ENCODE data around the gene NAPA.

DNA sequence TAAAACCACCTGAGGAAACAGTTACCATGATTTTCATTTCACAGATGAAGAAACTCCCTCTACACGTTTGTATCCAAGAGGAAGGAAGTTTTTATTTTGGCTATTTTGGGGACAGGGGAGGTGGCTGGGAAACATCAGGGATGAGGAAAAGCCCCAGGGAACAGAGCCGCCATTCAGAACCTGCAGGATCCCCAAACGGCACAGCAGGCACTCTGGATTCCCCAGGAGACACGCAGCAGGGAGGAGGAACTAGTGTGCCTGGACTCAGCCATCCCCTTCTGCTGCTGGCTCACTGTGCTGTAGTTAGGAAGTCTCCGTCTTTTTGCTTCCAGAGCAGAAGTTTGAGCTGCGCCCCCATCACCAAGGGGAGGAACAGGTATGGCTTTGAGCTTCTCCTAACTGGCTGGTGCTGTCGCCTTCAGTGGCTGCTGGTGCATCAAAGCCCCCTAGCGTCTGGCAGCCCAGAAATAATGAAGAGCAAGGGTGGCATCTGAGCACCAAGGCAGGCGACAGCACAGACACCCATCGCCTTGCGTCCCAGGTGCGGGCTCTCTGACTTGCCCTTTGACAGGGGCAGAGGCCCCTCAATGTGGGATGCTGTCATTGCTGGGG, 4.2 kb downstream of the NAPA start:
- TF ChIP-seq, protein P1, sequence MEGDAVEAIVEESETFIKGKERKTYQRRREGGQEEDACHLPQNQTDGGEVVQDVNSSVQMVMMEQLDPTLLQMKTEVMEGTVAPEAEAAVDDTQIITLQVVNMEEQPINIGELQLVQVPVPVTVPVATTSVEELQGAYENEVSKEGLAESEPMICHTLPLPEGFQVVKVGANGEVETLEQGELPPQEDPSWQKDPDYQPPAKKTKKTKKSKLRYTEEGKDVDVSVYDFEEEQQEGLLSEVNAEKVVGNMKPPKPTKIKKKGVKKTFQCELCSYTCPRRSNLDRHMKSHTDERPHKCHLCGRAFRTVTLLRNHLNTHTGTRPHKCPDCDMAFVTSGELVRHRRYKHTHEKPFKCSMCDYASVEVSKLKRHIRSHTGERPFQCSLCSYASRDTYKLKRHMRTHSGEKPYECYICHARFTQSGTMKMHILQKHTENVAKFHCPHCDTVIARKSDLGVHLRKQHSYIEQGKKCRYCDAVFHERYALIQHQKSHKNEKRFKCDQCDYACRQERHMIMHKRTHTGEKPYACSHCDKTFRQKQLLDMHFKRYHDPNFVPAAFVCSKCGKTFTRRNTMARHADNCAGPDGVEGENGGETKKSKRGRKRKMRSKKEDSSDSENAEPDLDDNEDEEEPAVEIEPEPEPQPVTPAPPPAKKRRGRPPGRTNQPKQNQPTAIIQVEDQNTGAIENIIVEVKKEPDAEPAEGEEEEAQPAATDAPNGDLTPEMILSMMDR (conservative IDR thresholded peaks at IDR 0.05) = no peak
- no peak for TF ChIP-seq EZH2 (IDR thresholded peaks at IDR 0.05; ENCODE audit: low read depth)

All from PC-9 (cell line).